ENCODE data around the gene LIG1.
"Not testable (repeated sequence)": the region's sequence is repeated elsewhere in the genome, so short reads cannot be mapped to it uniquely, and the experiment has no call there.

The LIG1 gene

DNA sequence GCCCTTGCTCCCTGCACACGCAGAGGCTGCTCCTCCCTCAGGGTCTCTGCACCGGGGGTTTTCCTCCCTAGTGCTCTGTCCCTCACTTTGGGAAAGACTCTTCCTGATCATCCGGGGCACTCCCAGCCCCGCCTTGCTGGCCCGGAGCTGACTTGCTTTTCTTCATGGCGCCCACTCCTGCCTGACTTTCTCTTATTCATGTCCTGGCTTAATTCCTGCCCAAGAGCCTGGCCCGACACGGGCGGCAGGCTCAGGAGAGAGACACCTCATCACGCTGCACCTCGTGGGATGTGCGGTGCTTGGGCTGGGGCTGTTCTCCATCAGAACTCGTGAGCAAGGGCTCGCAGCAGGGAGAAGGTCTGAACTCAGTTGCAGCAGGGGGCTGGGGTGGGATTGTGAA is 47.7 kb downstream of the LIG1 start:
- no peak overlapping the region for H3K4me3 ChIP-seq (ENCODE audit: low read depth, low read length)

DNA sequence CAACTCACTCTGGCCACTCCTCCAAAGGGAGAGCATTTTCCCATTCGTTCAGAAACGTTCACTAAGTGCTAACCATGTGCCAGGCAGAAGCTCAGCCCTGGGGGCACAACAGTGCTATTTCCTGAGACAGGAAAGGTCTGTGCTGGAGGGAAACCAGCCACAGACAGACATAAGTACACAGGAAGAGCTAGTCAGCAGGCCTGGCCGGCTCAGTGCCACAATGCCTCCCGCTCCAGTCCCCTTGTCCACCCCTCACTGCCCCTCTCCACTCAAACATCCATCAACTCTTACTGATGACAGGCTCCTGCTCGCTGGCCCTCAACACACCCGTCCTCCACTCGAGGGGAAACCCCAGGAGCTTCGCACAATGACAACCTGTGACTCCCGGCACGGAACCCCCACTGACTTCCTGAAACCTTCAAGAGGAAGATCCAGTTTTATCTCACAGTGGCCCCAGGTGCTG is 48.2 kb downstream of the LIG1 start:
- H3K4me3 ChIP-seq (ENCODE audit: low read depth, low read length) = no peak overlapping the region

DNA sequence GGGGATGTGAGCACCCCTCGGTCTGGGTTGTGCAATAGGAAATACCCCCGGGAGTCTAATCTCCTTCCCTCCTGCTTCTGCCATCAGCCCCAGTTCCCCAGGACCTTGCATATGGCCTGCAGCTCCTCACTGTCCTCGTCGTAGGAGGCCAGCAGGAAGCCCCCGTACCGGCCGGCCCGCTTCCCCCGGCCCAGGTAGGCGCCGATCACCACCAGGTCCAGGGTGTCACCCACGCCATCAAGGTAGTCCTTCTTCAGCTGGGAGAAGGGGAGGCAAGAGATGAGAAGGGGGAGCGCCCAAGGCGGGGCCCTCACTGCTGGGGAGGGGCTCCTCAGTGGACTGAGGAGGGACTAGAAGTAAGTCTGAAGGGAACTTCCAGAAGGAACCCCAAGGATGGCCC is 49.1 kb downstream of the LIG1 start:
- H3K4me3 ChIP-seq (ENCODE audit: low read depth, low read length) = no peak overlapping the region

DNA sequence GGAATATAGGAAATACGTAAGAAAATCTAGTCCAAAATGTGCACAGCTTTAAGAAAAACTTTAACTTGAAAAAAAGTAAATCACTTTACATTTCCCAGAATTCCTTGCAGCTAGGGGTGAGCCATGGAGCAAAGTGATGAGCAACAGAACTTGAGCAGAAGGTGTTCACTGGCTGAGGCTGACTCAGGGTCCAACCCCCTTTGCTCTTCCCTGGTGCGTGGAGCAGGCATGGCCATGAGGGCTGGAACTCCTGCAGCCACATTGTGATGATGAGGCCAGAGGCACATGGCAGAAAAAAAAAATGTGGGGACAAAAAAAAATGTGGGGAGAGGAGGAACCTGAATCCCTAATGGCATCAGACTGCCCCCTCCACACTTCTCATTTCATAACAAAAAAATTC is 49.6 kb downstream of the LIG1 start:
- H3K4me3 ChIP-seq (ENCODE audit: low read depth, low read length) = no peak overlapping the region

DNA sequence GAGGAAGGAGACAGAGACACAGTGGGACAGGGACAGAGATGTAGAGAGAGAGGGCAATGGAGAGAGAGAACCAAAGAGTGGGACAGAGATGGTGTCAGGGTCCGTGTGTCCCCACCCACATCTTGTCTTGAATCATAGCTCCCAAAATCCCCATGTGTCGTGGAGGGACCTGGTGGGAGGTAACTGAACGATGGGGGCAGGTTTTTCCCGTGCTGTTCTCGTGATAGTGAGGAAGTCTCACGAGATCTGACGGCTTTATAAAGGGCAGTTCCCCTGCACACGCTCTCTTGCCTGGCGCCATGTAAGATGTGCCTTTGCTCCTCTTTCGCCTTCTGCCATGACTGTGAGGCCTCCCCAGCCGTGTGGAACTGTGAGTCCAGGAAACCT is 52.0 kb downstream of the LIG1 start:
- H3K4me3 ChIP-seq (ENCODE audit: low read depth, low read length) = no peak overlapping the region

DNA sequence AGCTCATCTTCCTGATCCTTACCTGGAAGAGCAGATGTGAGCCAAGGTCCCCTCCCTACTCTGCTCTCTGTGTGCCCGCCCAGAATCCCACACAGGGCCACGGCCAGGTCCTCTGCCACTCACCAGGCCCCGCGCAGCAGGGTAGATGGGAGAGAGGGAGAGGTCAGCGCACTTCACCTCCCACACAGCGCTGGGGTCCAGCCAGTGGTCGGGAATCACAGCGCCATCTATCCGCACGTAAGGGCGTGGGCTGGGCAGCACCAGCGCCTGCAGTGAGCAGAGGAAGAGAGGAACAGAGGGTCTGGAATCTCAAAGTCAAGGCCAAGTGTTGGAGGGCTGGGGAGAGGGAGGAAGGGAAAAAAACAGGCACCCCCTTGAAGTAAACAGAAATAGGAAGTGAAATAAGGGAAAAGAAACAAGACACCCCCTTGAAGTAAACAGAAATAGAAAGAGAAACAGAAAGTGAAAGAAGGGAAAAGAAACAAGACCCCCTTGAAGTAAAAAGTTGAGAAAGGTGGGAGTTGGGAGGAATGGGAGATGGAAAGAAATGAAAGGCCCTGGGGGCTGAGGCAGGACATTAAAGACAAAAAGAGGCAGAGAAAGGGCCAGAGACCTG is 52.5 kb downstream of the LIG1 start:
- no peak overlapping the region for H3K4me3 ChIP-seq (ENCODE audit: low read depth, low read length)

DNA sequence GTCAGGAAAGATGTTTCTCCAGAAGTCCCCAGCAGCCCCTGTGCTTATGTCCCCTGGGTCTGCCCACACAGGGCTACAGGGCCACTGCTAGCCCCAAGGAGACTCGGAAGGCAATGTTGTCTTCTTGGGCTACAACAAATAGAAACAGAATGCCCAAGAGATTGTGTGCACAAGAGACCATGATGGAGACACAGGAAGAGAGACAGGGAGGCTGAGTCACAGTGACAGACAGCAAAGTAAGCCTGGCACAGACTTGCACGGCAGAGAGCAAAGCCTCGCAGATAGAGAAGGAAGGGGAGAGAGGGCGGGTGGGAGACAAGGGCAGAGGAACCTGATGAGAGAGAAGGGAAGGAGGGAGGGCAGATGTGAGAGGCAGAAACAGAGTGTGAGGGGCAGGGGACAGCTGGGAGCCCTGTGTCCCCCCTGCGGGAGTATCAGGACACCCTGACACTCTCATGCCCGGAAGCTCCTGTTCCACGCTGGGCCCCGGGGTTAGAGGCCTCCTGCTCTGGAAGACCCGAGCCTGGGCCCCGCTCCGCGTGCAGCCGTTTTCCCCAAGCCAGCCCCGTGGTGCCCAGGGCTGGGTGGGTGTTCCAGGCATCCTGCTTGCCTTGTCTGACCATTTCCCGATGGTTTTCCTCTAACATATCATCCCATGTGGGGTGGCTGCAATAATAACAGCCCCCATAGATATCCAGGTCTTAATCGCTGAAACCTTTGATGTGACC is 56.8 kb downstream of the LIG1 start:
- H3K4me3 ChIP-seq (ENCODE audit: low read depth, low read length) = no peak overlapping the region

DNA sequence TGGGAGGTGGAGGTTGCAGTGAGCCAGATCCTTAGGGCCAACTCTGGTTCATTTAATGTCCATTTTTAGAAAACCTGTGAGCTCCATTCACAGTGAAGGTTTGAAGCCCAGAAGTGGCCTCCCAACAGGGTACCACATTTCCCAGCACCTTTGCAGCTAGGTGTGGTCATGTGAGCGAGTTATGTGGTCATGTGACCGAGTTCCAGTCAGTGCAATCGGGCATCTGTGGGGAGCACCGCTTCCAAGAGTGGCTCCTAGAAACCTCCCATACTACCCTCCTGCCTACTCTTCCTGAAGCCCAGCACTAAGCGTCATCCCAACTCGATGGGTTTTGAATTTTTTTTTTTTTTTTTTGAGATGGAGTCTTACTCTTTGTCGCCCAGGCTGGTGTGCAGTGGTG is 58.9 kb downstream of the LIG1 start:
- H3K4me3 ChIP-seq (ENCODE audit: low read depth, low read length) = no peak overlapping the region

DNA sequence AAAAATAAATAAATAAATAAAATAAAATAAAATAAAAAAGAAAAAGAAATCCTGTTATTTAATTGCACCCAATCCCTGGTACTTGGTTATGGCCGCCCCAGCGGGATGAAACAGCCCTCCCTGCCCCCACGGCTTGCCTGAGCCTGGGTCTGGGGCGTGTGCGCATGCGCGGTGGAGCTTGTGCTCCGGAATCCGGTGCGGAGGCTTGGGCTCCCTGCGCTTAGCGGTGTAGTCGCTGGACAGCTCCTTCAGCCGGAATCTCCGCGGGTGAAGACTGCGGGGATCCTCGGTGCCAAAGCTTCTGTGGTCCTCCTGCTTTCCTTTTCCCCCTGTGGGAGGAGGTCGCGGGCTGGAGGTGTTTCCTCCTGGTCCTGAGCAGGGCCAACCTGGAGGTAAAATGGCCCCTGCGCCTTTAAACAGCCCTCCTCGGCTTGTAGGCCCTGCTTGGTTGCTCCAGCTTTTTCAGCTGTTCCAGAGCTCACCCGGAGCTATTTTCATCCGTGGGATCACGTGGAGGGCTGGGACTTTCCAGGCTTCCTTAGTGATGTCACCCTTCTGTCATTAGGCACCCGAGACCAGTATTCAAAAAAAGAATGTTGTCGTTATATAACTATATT is 59.7 kb downstream of the LIG1 start, which contains the start of gene PLA2G4C:
Gene PLA2G4C (minus strand): TSS at position 468 of the 617 bp plus-strand sequence. CDS start 4,288 bp downstream, outside the sequence.
- peak within 1 kb of the TSS; percentile 37 for H3K4me3 ChIP-seq (ENCODE audit: low read depth, low read length)

DNA sequence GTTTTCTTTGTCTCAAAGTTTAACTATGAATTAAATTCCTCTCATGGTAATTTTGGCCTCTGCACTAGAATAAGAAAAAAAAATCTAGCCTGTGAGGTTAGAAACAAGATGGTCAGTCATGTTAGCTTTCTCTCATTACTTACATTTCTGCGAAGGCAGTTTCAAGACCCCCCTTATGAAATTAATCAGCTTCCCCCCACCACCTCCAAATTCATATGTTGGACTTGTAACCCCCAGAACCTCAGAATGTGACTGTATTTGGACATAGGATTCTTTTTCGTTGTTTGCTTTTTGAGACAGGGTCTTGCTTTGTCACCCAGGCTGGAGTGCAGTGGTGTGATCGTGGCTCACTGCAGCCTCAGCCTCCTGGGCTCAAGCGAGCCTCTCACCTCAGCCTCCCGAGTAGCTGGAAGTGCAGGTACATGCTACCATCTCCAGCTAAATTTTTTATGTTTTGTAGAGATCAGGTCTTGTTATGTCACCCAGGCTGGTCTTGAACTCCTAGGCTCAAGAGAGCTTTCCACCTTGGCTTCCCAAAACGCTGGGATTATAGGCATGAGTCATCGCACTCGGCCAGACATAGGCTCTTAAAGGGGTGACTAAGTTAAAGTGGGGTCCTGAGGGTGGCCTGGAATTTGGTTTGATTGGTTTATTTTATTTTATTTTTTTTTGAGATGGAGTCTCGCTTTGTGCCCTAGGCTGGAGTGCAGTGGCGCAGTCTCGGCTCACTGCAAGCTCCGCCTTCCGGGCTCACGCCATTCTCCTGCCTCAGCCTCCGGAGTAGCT is 61.0 kb downstream of the LIG1 start:
- no peak overlapping the region for H3K4me3 ChIP-seq (ENCODE audit: low read depth, low read length)

DNA sequence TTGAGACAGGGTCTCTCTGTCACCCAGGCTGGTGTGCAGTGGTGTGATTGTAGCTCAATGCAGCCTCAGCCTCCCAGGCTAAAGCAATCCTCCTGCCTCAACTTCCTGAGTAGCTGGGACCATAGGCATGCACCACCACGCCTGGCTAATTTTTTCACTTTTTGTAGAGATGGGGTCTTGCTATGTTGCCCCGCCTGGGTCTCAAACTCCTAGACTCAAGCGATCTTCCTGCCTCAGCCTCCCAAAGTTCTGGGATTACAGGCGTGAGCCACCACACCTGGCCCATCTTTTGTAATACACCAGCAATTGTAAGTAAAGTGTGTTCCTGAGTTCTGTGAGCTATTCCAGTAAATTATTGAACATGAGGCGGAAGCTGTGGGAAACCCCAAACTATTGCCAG is 66.2 kb downstream of the LIG1 start:
- no peak overlapping the region for H3K4me3 ChIP-seq (ENCODE audit: low read depth, low read length)

DNA sequence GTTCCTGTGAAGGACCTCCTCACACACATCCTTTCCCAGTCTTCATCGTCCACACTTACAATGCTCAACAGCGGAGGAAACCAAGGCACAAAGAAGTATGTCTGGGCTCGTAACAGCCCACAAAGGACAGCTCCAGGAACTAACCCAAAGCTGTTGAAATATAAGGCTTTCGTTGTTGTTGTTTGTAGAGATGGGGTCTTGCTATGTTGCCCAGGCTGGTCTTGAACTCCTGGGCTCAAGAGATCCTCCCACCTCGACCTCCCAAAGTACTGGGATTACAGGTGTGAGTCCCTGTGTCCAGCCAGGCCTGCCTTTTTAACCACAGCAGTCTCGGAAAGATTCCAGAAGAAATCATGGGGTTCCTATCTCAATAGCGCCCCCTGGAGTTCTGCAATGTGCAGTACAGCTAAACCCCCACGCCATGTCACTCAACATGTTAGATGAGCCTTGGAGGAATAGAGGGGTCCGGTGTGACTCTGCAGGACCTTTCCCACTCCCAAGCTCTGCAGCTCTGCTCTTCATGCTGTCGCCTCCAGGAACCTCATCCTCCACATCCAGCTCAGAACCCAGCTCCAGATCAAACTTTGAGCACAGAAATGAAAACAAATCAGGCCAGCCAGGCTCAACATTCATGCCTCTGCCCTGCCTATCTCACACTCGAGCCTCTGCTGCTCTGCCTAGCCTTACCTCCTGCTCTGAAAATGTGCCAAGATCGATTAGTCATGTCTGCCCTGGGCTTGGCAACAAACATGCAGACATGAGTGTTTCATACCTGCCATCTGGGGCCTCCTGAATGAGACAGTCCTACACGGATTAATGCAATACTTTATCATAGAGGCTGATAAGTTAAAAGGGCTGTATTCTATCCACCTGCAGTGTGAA is 67.0 kb downstream of the LIG1 start:
- no peak overlapping the region for H3K4me3 ChIP-seq (ENCODE audit: low read depth, low read length)

DNA sequence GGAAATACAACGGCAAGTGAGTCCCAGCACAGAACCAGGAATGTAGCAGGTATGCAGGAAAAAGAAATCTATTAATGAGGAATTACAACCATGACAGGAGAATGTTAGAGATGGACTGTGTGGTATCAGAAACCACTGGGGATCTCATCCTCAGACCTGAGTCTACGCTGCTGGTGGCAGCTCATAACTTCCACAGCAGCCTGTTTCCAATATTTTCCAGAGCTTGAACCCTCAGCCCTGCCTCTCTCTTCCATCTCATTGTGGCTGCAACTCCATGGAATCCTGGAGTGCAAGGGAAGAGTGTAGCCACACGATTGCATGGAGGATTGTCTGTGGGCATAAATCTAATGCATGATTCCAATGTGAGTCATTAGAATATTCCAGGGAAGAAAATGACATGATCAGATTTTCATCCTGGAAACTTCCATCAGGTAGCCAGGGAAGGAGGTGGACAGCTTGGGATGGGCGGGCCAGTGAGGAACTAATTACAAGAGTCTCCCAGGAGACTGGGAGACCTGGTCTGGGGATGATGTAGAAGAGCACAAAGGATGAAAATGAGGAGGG is 74.5 kb downstream of the LIG1 start:
- no peak overlapping the region for H3K4me3 ChIP-seq (ENCODE audit: low read depth, low read length)

DNA sequence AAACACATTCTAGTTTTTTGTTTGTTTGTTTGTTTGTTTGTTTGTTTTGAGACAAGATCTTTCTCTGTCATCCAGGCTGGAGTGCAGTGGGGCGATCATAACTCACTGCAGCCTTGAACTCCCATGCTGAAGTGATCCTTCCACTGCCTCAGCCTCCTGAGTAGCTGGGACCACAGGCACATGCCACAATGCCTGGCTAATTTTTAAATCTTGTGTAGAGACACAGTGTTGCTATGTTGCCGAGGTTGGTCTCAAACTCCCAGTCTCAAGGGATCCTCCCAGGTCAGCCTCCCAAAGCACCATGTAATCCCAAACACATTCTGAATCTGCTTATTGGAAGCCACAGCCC is 75.3 kb downstream of the LIG1 start:
- H3K4me3 ChIP-seq (ENCODE audit: low read depth, low read length) = no peak overlapping the region

DNA sequence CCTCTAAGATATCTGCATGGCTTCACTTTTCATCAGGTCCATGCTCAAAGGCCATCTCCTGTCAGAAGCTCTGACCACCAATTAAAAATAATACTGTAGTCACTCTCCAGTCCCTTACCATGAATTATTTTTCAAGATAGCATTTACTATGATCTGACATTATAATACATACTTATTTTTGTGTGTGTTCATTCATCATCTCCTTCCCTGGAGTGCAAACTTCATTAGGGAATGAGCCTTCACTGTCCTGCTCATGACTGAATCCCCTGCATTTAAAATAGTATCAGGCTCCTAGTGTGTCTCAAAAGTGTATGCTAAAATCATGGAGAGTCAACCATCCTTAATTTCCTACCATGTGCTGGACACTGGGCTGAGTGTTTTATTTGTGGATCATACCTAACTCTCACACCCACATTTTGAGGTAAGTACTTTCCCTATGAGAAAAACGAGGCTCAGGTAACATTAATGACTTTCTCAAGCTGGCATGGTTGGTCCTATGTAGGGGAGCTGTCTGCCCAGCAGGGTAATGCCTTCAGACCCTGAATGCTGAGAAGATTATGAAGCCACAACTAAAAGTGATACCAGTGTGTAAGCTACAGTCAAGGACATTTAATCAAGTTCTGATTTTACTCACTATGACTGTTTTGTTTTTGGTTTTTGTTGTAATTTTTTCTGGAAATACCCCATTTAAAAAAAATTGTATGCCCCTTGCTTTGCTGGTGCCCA is 75.9 kb downstream of the LIG1 start:
- H3K4me3 ChIP-seq (ENCODE audit: low read depth, low read length) = no peak overlapping the region

DNA sequence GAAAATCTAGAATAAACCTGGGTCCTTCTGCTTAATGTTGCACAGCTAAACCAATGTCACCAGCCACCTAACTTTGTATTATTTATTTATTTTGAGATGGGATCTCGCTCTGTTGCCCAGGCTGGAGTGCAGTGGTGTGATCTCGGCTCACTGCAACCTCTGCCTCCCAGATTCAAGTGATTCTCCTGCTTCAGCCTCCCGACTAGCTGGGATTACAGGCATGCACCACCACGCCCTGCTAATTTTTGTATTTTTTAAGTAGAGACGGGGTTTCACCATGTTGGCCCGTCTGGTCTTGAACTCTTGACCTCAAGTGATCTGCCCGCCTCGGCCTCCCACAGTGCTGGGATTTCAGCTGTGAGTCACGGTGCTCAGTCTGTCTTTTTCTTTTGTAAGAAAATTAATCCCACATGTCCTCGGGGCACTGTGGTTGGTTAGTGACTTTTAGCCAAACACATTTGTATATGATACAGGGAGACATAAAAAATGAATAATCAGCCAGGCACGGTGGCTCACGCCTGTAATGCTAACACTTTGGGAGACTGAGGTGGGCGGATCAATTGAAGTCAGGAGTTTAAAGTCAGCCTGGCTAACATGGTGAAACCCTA is 78.9 kb downstream of the LIG1 start:
- H3K4me3 ChIP-seq (ENCODE audit: low read depth, low read length) = not testable (repeated sequence)

DNA sequence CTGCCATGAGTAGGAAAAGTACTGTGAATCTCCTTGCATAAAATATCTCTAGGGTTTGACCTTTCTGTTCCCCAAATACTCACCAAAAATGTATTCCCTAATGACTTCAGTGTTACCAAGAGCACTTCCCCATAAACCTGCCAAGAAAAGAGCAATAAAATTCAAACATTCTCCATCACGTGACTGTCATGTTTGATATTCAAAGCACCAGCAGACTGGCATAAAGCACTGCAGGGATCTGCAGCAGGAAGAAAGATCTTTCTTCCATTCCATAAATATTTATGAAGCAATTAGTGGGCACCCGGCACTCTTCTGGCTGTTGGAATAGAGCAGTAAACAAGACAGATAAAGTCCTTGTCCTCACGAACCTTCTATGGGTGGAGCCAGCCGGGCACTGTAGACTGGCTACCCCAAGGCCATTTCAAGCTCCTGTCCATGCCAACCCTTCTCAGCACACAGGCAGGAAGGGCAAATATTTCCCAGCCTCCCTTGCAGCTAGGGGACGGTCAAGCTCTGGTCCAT is 79.8 kb downstream of the LIG1 start:
- no peak overlapping the region for H3K4me3 ChIP-seq (ENCODE audit: low read depth, low read length)

DNA sequence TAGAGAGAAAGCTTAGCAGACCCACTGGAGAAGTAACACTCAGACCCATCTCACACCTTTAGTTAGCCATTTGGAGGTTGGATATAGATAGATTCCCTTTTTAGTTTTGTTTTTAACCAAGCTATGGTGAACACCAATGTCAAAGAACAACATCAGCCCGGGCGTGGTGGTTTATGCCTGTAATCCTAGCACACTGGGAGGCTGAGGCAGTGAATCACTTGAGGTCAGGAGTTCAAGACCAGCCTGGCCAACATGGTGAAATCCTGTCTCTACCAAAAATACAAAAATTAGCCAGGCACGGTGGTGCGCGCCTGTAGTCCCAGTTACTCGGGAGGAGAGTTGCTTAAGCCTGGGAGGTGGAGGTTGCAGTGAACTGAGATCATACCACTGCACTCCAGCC is 81.2 kb downstream of the LIG1 start:
- not testable (repeated sequence) for H3K4me3 ChIP-seq (ENCODE audit: low read depth, low read length)
